ENCODE measurements around the gene GALC.

- TF ChIP-seq CTCF (IDR thresholded peaks at IDR 0.05; ENCODE audit: borderline replicate concordance, extremely low read depth, low read length, poor library complexity, severe bottlenecking) (no peak), EZH2 (IDR thresholded peaks at IDR 0.05; ENCODE audit: borderline replicate concordance, low read depth, low read length, severe bottlenecking) (no peak)
Measured at GRCh38 chr14:88039197-88039596, 46.2 kb upstream of the GALC start.

All from DND-41 (cell line).